Testis (tissue), 3 donors: ENCODE results near the gene LRRC17. TPM values are rescaled to one million over a fixed set of nuclear protein-coding genes. Genes with fewer than 3 reads are reported as not detected.
A peak's percentile ranks its signal among the peaks of the same experiment; 100 is the strongest.

Experiments used
- DNase-seq: peaks from one replicate; pipeline ENCODE4 v3.0.0-alpha.2; 2019
- H3K27ac ChIP-seq, 2 donors: fragments of 200-600 bp; sonication (generic); one replicate each; pipeline ENCODE4 v1.5.1; 2019
- H3K27me3 ChIP-seq: fragments of 200-600 bp; sonication (generic); one replicate; pipeline ENCODE4 v1.5.1; 2019
- H3K36me3 ChIP-seq: fragments of 200-600 bp; sonication (generic); one replicate; pipeline ENCODE4 v1.5.1; 2017; ENCODE audit warnings: low read depth; ENCODE audit errors: missing control alignments
- H3K4me1 ChIP-seq: fragments of 200-600 bp; sonication (generic); one replicate; pipeline ENCODE4 v1.5.1; 2019
- H3K4me3 ChIP-seq, 2 donors: fragments of 200-600 bp; sonication (generic); one replicate each; pipeline ENCODE4 v1.5.1; 2017 to 2019
- H3K9me3 ChIP-seq: fragments of 200-600 bp; sonication (generic); one replicate; pipeline ENCODE4 v1.5.1; 2017
- CTCF ChIP-seq, 3 experiments: fragments of 450-650 bp in 2 of 3; fragments of 200-600 bp in 1 of 3; sonication (generic) in 1 of 3; IDR thresholded peaks; one replicate each; pipeline ENCODE4 v1.5.1; 2016 to 2019; ENCODE audit warnings: antibody characterized with exemption in 3 of 3, mild to moderate bottlenecking in 2 of 3, moderate library complexity in 1 of 3
- POLR2A ChIP-seq: fragments of 450-650 bp; IDR thresholded peaks from one replicate; pipeline ENCODE4 v1.6.1; 2017; ENCODE audit warnings: antibody characterized with exemption, mild to moderate bottlenecking, moderate library complexity
- WGBS, 2 donors: methylation state at CpG; one replicate each; pipeline ENCODE4 v1.1.5; 2018; 5-methylcytosine and 5-hydroxymethylcytosine counted together
- intact Hi-C: fragments of 100-400 bp; cut with DNase I; formaldehyde crosslinking; loops from one replicate; pipeline ENCODE4 v1.15.1; 2023; ENCODE audit warnings: low total_unique reads
- polyA plus RNA-seq: library from polyadenylated mRNA; stranded (reverse); fragments of 350-450 nt; fragmentation: Illumina TruSeq; extraction: RNeasy Lipid Tissue Mini Kit (QIAGEN cat#74804); gene quantifications from one replicate; pipeline ENCODE4 v1.2.3, GENCODE V29; 2014; ENCODE audit warnings: low read depth, low replicate concordance; ENCODE audit not compliant: insufficient read depth
- total RNA-seq, 2 donors: library from RNA; depleted of rRNA; stranded (reverse); fragments of >200 nt; gene quantifications; one replicate each; pipeline ENCODE4 v1.2.3, GENCODE V29; 2016

The LRRC17 gene
- total and polyA plus RNA-seq, 3 donors from 2014 or later, result 5.8 to 9.7 (median 8.2) TPM

GRCh38 chr7:102966465-102966864 lies 53.7 kb downstream of the LRRC17 start:
- no peak for TF ChIP-seq CTCF (IDR thresholded peaks at IDR 0.05)
- no peak for TF ChIP-seq POLR2A
- Histone ChIP-seq H3K4me3 (no peak overlapping the region), H3K27me3 (no peaks in the 10 kb centered on the region), H3K36me3 (no peaks in the 10 kb centered on the region), H3K4me1 (no peaks in the 10 kb centered on the region), H3K9me3 (no peaks in the 10 kb centered on the region), H3K27ac (no peak overlapping the region)
- intact Hi-C loops, result no loop called here
- 72 to 73% methylated on average over 2 of the region's 2 CpGs for WGBS, 2 donors
- no peak for DNase-seq

GRCh38 chr7:102967798-102968197 lies 55.0 kb downstream of the LRRC17 start:
- H3K4me1 ChIP-seq, result no peaks in the 10 kb centered on the region
- no peak for DNase-seq
- no peak overlapping the region for H3K4me3 ChIP-seq
- TF ChIP-seq POLR2A, result no peak
- TF ChIP-seq CTCF (IDR thresholded peaks at IDR 0.05), result no peak
- no peaks in the 10 kb centered on the region for H3K27me3 ChIP-seq
- intact Hi-C loops, result no loop called here
- no peaks in the 10 kb centered on the region for H3K36me3 ChIP-seq
- H3K27ac ChIP-seq, result no peak overlapping the region
- H3K9me3 ChIP-seq, result no peaks in the 10 kb centered on the region

- H3K4me1 ChIP-seq, result no peaks in the 10 kb centered on the region
- H3K4me3 ChIP-seq, result peak overlapping the region in 1 of 2 donors; percentile 8
- no peaks in the 10 kb centered on the region for H3K36me3 ChIP-seq
- peak; percentile 38 for DNase-seq
- WGBS, 2 donors, result 65 to 83% methylated on average over 20 to 23 of the region's 23 CpGs
- H3K9me3 ChIP-seq, result no peaks in the 10 kb centered on the region
- H3K27me3 ChIP-seq, result no peaks in the 10 kb centered on the region
- H3K27ac ChIP-seq, result no peak overlapping the region
- TF ChIP-seq POLR2A, result no peak
- TF ChIP-seq CTCF (IDR thresholded peaks at IDR 0.05), result no peak
- intact Hi-C loops, result no loop called here
These were observed 60.4 kb downstream of the LRRC17 start for GRCh38 chr7:102973096-102973802.

GRCh38 chr7:102974366-102975236 lies 61.8 kb downstream of the LRRC17 start:
- Histone ChIP-seq H3K4me3 (peak overlapping the region in 1 of 2 donors; percentile 8), H3K36me3 (no peaks in the 10 kb centered on the region), H3K27ac (no peak overlapping the region), H3K4me1 (no peaks in the 10 kb centered on the region), H3K27me3 (no peaks in the 10 kb centered on the region), H3K9me3 (no peaks in the 10 kb centered on the region)
- 81 to 82% methylated on average over 15 of the region's 15 CpGs for WGBS, 2 donors
- TF ChIP-seq CTCF (IDR thresholded peaks at IDR 0.05) (no peak), POLR2A (no peak)
- no peak for DNase-seq
- intact Hi-C loops, result no loop called here
